ENCODE data around the gene TGM5. TPM values are rescaled to one million over a fixed set of nuclear protein-coding genes. Genes with fewer than 3 reads are reported as not detected.

Gene TGM5
- total and polyA plus RNA-seq, 2 experiments from 2014 or later, result not detected

DNA sequence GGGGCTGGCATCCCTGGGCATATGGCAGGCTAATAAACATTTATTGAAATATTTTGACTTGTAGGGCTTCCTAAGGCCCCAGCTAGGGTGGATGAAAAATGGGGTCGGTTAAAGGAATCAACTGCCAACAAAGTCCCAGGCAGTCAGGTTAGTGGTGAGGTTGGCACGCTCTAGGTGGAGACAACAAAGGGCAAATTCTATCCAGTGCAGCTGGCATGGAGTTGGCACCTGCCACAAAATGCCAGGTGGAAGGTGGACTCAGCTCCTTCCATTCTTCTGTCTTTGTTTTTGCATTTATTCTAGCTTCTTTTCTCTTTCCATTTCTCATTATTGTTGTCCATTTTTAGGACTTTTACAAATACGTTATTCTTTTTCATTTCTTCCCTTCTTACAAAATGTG is 32.7 kb upstream of the TGM5 start:
- Histone ChIP-seq H3K27ac (ENCODE audit: low read depth) (no peak overlapping the region), H3K9me2 (ENCODE audit: insufficient read depth) (0 out of 2 replicates have a peak, but pooled peaks cover 5% of the 10 kb centered on the region), H3K4me3 (no peak overlapping the region), H3K4me1 (ENCODE audit: insufficient read depth) (peaks cover 6% of the 10 kb centered on the region), H3K79me2 (replicated peaks; ENCODE audit: insufficient read depth) (no peaks in the 10 kb centered on the region), H3K4me2 (no peak overlapping the region), H2AFZ (no peak overlapping the region), H4K20me1 (replicated peaks; ENCODE audit: insufficient read depth) (no peaks in the 10 kb centered on the region; the same call in 1 of the 2 replicates), H3K36me3 (ENCODE audit: insufficient read depth) (no peaks in the 10 kb centered on the region), H3F3A (replicated peaks; ENCODE audit: low read depth) (no peaks in the 10 kb centered on the region), H3K27me3 (ENCODE audit: insufficient read depth) (no peaks in the 10 kb centered on the region)
- Mint-ChIP-seq H3K4me1 (peaks cover 10% of the 10 kb centered on the region; the same call in 2 of the 3 replicates), H3K27me3 (ENCODE audit: insufficient read depth, low read depth, poor library complexity) (no peaks in the 10 kb centered on the region), H3K27ac (no peak overlapping the region), H3K36me3 (ENCODE audit: low read depth) (no peaks in the 10 kb centered on the region), H3K4me3 (no peak overlapping the region), H3K9me3 (no peaks in the 10 kb centered on the region)
- ATAC-seq (no peak), DNase-seq (ENCODE audit: low spot score) (no peak)
- TF ChIP-seq STAT1 (IDR thresholded peaks at IDR 0.05; ENCODE audit: unreplicated experiment), result no peak

DNA sequence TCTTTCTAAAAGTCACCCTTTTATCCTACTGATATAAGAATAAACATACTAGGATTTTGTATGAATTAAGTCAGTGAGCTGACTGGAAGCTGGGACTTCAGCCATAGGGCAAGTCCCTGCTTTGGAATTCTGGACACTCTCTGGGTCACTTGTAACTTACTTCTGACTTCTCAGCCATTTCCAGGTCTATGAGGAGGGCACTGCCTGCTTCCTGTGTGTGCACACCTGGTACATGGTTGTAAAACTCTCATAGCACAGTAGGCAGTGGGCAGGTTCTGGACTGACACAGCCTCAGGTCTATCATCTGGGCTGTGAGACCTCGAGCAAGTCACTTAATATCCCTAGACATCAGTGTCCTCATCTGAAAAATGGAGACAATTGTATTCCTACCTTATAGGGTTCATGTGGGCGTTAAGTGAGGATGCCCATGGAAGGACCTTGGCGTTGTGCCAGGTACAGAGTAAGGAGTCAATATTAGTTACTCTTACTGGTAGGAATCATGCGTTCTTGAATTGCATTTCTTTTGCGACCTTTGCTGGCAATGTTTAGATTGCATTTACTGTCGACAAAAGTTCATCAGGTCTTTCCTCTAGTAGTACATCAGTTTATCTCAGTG is 27.5 kb upstream of the TGM5 start:
- H3K79me2 ChIP-seq (replicated peaks; ENCODE audit: insufficient read depth), result no peaks in the 10 kb centered on the region
- H3K4me3 Mint-ChIP-seq, result peak overlapping the region; percentile 42; the same call in 2 of the 3 replicates

DNA sequence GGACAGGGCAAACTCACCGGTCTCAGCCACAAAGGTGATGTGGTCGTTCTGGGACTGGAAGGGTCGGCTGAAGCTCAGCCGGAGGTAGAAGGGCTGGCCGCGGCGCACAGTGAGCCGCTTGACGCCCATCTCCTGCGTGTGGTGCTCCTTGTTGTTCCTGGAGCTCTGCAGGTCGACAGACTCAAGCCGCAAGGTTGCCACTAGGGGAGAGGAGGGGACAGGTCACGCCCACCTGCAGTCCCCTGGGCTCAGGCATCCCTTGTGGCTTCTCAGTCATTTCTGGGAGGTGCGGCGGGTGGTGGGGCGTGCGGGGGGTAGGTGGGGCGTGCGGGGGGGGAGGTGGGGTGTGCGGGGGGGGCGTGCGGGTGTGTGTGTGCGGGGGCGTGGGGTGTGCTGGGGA is 26.7 kb upstream of the TGM5 start:
- Mint-ChIP-seq H3K27me3 (ENCODE audit: insufficient read depth, low read depth, poor library complexity) (peaks cover 9% of the 10 kb centered on the region), H3K9me3 (no peaks in the 10 kb centered on the region), H3K4me1 (peaks cover 18% of the 10 kb centered on the region; the same call in 2 of the 3 replicates), H3K36me3 (ENCODE audit: low read depth) (no peaks in the 10 kb centered on the region), H3K4me3 (peak overlapping the region; percentile 61; the same call in 2 of the 3 replicates), H3K27ac (no peak overlapping the region)
- ATAC-seq, result peak; percentile 98
- H3K9me2 ChIP-seq (ENCODE audit: insufficient read depth), result no peaks in the 10 kb centered on the region
- H2AFZ ChIP-seq, result peak overlapping the region; percentile 98
- H3K79me2 ChIP-seq (replicated peaks; ENCODE audit: insufficient read depth), result no peaks in the 10 kb centered on the region
- no peaks in the 10 kb centered on the region for H4K20me1 ChIP-seq (replicated peaks; ENCODE audit: insufficient read depth)
- DNase-seq (ENCODE audit: low spot score), result peak; percentile 91
- H3K36me3 ChIP-seq (ENCODE audit: insufficient read depth), result no peaks in the 10 kb centered on the region
- H3K27ac ChIP-seq (ENCODE audit: low read depth), result no peak overlapping the region
- H3K4me1 ChIP-seq (ENCODE audit: insufficient read depth), result peaks cover 15% of the 10 kb centered on the region
- H3K27me3 ChIP-seq (ENCODE audit: insufficient read depth), result no peaks in the 10 kb centered on the region
- H3K4me3 ChIP-seq, result peak overlapping the region; percentile 45
- H3K4me2 ChIP-seq, result peak overlapping the region; percentile 74
- no peaks in the 10 kb centered on the region for H3F3A ChIP-seq (replicated peaks; ENCODE audit: low read depth)
- no peak for TF ChIP-seq CREB1 (CRISPR knock-in tag; IDR thresholded peaks at IDR 0.05; ENCODE audit: low read depth)
- no peak for TF ChIP-seq POLR2AphosphoS5 (IDR thresholded peaks at IDR 0.05; ENCODE audit: low read depth)
- TF ChIP-seq, protein P1, sequence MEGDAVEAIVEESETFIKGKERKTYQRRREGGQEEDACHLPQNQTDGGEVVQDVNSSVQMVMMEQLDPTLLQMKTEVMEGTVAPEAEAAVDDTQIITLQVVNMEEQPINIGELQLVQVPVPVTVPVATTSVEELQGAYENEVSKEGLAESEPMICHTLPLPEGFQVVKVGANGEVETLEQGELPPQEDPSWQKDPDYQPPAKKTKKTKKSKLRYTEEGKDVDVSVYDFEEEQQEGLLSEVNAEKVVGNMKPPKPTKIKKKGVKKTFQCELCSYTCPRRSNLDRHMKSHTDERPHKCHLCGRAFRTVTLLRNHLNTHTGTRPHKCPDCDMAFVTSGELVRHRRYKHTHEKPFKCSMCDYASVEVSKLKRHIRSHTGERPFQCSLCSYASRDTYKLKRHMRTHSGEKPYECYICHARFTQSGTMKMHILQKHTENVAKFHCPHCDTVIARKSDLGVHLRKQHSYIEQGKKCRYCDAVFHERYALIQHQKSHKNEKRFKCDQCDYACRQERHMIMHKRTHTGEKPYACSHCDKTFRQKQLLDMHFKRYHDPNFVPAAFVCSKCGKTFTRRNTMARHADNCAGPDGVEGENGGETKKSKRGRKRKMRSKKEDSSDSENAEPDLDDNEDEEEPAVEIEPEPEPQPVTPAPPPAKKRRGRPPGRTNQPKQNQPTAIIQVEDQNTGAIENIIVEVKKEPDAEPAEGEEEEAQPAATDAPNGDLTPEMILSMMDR (conservative IDR thresholded peaks at IDR 0.05; ENCODE audit: low read depth in 2 of 2), result 0 out of 4 replicates have a peak, but pooled peaks of 1 of the 2 experiments have one; percentile 23

More for the DNA sequence above, 27.5 kb upstream of the TGM5 start:
- peaks cover 9% of the 10 kb centered on the region for H3K27me3 Mint-ChIP-seq (ENCODE audit: insufficient read depth, low read depth, poor library complexity)
- Histone ChIP-seq H2AFZ (no peak overlapping the region; the same call in 1 of the 2 replicates), H3K4me2 (no peak overlapping the region; the same call in 1 of the 2 replicates), H3K36me3 (ENCODE audit: insufficient read depth) (no peaks in the 10 kb centered on the region), H3K27me3 (ENCODE audit: insufficient read depth) (no peaks in the 10 kb centered on the region), H3K27ac (ENCODE audit: low read depth) (no peak overlapping the region), H3F3A (replicated peaks; ENCODE audit: low read depth) (no peaks in the 10 kb centered on the region), H3K4me3 (peak overlapping the region; percentile 20; the same call in 1 of the 2 replicates), H4K20me1 (replicated peaks; ENCODE audit: insufficient read depth) (no peaks in the 10 kb centered on the region), H3K4me1 (ENCODE audit: insufficient read depth) (peaks cover 15% of the 10 kb centered on the region), H3K9me2 (ENCODE audit: insufficient read depth) (no peaks in the 10 kb centered on the region)
- TF ChIP-seq, protein P2, sequence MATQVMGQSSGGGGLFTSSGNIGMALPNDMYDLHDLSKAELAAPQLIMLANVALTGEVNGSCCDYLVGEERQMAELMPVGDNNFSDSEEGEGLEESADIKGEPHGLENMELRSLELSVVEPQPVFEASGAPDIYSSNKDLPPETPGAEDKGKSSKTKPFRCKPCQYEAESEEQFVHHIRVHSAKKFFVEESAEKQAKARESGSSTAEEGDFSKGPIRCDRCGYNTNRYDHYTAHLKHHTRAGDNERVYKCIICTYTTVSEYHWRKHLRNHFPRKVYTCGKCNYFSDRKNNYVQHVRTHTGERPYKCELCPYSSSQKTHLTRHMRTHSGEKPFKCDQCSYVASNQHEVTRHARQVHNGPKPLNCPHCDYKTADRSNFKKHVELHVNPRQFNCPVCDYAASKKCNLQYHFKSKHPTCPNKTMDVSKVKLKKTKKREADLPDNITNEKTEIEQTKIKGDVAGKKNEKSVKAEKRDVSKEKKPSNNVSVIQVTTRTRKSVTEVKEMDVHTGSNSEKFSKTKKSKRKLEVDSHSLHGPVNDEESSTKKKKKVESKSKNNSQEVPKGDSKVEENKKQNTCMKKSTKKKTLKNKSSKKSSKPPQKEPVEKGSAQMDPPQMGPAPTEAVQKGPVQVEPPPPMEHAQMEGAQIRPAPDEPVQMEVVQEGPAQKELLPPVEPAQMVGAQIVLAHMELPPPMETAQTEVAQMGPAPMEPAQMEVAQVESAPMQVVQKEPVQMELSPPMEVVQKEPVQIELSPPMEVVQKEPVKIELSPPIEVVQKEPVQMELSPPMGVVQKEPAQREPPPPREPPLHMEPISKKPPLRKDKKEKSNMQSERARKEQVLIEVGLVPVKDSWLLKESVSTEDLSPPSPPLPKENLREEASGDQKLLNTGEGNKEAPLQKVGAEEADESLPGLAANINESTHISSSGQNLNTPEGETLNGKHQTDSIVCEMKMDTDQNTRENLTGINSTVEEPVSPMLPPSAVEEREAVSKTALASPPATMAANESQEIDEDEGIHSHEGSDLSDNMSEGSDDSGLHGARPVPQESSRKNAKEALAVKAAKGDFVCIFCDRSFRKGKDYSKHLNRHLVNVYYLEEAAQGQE (IDR thresholded peaks at IDR 0.05; ENCODE audit: unreplicated experiment), result no peak
- no peak for TF ChIP-seq EZH2 (IDR thresholded peaks at IDR 0.05; ENCODE audit: low read depth, unreplicated experiment)
- H3K4me1 Mint-ChIP-seq, result peaks cover 18% of the 10 kb centered on the region; the same call in 2 of the 3 replicates
- H3K36me3 Mint-ChIP-seq (ENCODE audit: low read depth), result no peaks in the 10 kb centered on the region
- DNase-seq (ENCODE audit: low spot score) (no peak), ATAC-seq (no peak)
- H3K9me3 Mint-ChIP-seq, result no peaks in the 10 kb centered on the region
- no peak overlapping the region for H3K27ac Mint-ChIP-seq
